HuH-7.5 (cell line): Measurements from ENCODE around the gene TCERG1L.

ENCODE experiments used
- DNase-seq: peaks from one replicate; pipeline ENCODE4 v3.0.0; 2011; ENCODE audit warnings: low spot score

The TCERG1L gene

GRCh38 chr10:131062621-131063260 lies 248.8 kb downstream of the TCERG1L start:
- DNase-seq = no peak

- no peak for DNase-seq
Observed at GRCh38 chr10:131061216-131061615, 250.3 kb downstream of the TCERG1L start.

DNA sequence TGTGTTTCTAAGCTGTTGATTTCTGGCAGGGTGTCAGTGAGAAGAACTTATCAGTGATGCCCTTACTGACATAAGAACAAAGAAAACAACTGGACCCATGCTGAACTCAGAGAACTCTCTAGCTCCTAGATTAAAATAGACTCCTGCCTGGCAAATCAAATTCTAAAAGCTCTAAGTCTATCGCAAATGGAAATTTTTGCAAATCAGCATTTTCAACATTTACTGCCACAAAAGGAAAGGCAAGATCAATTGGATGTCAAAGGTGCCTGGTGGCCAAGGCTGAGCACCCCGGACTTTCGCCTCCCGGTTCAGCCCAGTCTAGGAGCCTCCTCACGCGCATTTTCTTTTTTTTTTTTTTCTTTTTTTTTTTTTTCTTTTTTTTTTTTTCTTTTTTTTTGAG lies 251.6 kb downstream of the TCERG1L start:
- no peak for DNase-seq

DNA sequence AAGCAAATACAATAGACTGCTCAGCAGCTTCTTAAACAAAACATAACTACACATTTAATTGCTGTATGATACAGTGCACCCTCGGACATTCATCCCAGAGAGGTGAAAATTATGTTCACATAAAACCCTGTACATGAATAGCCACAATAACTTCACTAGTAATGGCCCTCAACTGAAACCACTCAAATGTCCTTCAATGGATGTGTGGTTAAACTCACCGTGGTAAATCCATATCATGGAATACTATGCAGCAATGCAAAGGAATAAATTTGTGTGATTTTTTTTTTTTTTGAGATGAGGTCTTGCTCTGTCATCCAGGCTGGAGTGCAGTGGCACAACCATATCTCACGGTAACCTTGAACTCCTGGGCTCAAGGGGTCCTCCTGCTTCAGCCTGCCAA lies 252.7 kb downstream of the TCERG1L start:
- no peak for DNase-seq

GRCh38 chr10:131056781-131057180 lies 254.7 kb downstream of the TCERG1L start:
- DNase-seq = no peak

- DNase-seq = no peak
Observed at GRCh38 chr10:131056091-131056579, 255.4 kb downstream of the TCERG1L start.

- no peak for DNase-seq
Observed at GRCh38 chr10:131055437-131055836, 256.1 kb downstream of the TCERG1L start.

DNA sequence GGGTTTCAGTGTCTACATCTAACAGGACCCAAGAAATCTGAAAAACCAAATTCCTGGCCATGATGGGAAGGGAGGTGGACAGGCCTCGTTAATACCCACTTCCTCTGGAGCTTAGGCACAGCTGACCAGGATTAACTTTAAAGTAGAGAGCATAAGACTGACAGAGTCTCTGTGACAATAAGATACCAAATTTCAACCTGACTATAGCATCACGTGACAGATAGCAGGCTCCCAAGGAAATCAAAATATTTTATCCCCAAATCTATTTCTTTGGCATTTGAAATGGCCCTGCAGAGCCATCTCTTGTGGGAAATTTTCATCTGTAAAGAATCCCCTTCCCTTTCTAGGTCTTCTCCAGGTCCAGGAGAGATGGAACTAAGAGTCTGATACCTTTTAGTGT lies 258.3 kb downstream of the TCERG1L start:
- no peak for DNase-seq

GRCh38 chr10:131050162-131050766 lies 261.3 kb downstream of the TCERG1L start:
- no peak for DNase-seq

DNA sequence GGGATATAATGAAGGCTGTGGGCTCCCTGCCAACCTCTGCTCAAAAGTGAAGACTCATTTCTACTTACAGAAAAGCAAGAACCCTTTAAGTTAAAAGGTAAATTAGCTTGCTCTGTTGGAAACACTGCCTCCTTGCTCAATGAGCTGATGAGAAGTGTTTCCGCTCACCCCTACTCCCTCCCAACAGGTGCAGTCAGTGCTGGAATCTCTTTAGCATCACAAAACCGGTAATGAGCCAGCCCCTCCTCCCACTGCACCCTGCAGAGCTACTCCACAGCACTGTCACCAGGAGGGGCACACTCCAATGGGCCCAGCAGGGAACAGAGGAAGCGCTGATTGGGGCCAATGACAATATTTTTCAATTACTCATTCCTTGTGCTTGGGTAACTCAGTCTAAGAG lies 262.5 kb downstream of the TCERG1L start:
- no peak for DNase-seq

GRCh38 chr10:131048606-131049005 lies 262.9 kb downstream of the TCERG1L start:
- DNase-seq = no peak

GRCh38 chr10:131047501-131047900 lies 264.0 kb downstream of the TCERG1L start:
- DNase-seq = no peak

GRCh38 chr10:131046194-131046593 lies 265.3 kb downstream of the TCERG1L start:
- no peak for DNase-seq

DNA sequence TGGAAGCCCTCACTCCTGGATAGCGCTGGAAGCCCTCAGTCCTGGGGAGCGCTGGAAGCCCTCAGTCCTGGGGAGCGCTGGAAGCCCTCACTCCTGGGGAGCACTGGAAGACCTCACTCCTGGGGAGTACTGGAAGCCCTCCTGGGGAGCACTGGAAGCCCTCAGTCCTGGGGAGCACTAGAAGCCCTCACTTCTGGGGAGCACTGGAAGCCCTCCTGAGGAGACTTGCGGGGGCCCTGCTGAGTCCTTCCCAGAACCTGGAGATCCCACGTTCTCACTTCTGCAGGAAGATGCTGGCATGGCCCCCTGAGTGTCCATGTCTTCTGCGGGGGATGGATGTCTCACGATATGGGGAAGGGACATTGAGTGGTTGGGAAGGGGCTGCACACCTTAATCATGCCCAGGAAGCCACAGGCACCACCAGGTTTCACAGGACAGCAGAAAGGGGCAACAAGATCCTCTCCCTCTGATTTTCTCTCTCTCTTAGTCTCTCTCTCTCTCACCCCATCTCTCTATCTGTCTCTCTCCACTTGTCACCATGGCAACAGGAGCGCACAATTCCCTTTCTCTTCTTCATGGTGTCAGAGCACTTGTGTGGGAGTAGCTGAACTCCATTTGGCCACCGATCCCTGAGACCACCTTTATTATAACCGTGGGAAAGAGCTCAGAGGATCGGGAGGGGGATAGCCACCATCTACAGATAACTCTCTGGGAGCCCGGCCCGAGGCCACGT lies 267.0 kb downstream of the TCERG1L start:
- no peak for DNase-seq

- DNase-seq = no peak
Observed at GRCh38 chr10:131043039-131043691, 268.4 kb downstream of the TCERG1L start.
